Parathyroid adenoma (tissue), 2 donors: ENCODE data around the gene DEDD.

Source experiments
- H2AFZ ChIP-seq: fragments of 300-600 bp; sonication (generic); one replicate; pipeline ENCODE4 v1.7.0; 2017; ENCODE audit warnings: antibody characterized with exemption, mild to moderate bottlenecking
- H3K27ac ChIP-seq: fragments of 300-600 bp; sonication (generic); one replicate; pipeline ENCODE4 v1.7.0; 2017
- H3K27me3 ChIP-seq: fragments of 300-600 bp; sonication (generic); one replicate; pipeline ENCODE4 v1.7.0; 2017; ENCODE audit warnings: low read length; ENCODE audit not compliant: control insufficient read depth, insufficient read depth
- H3K36me3 ChIP-seq: fragments of 300-600 bp; sonication (generic); one replicate; pipeline ENCODE4 v1.7.0; 2017; ENCODE audit warnings: low read length; ENCODE audit not compliant: control insufficient read depth, insufficient read depth
- H3K4me1 ChIP-seq: fragments of 300-600 bp; sonication (generic); one replicate; pipeline ENCODE4 v1.7.0; 2017; ENCODE audit warnings: control low read depth
- H3K4me2 ChIP-seq: fragments of 300-600 bp; sonication (generic); one replicate; pipeline ENCODE4 v1.7.0; 2017; ENCODE audit warnings: low read length
- H3K4me3 ChIP-seq: fragments of 300-600 bp; sonication (generic); one replicate; pipeline ENCODE4 v1.7.0; 2017; ENCODE audit warnings: low read depth, low read length
- H3K79me2 ChIP-seq: fragments of 300-600 bp; sonication (generic); one replicate; pipeline ENCODE4 v1.7.0; 2017; ENCODE audit warnings: control low read depth
- H3K9ac ChIP-seq: fragments of 300-600 bp; sonication (generic); one replicate; pipeline ENCODE4 v1.7.0; 2017; ENCODE audit warnings: mild to moderate bottlenecking
- H3K9me3 ChIP-seq: fragments of 300-600 bp; sonication (generic); one replicate; pipeline ENCODE4 v1.7.0; 2017; ENCODE audit warnings: low read length; ENCODE audit not compliant: control insufficient read depth
- CTCF ChIP-seq: fragments of 300-600 bp; sonication (generic); IDR thresholded peaks from one replicate; pipeline ENCODE4 v1.7.0; 2017; ENCODE audit warnings: antibody characterized with exemption, mild to moderate bottlenecking
- donor health status: primary hyperparathyroidism.

Gene DEDD

GRCh38 chr1:161127649-161128048 lies 4.8 kb downstream of the DEDD start:
- TF ChIP-seq CTCF: no peak
- Histone ChIP-seq H3K36me3 (no peaks in the 10 kb centered on the region), H3K27ac (no peak overlapping the region)

GRCh38 chr1:161122967-161123366 lies 9.5 kb downstream of the DEDD start:
- no peaks in the 10 kb centered on the region for H3K36me3 ChIP-seq

More at GRCh38 chr1:161127649-161128048, 4.8 kb downstream of the DEDD start:
- Histone ChIP-seq H2AFZ (no peak overlapping the region), H3K4me3 (no peak overlapping the region), H3K9me3 (no peaks in the 10 kb centered on the region), H3K27me3 (no peaks in the 10 kb centered on the region), H3K4me1 (peaks cover 4% of the 10 kb centered on the region), H3K9ac (no peak overlapping the region), H3K79me2 (no peaks in the 10 kb centered on the region), H3K4me2 (no peak overlapping the region)

GRCh38 chr1:161121834-161122233 lies 10.6 kb downstream of the DEDD start:
- Histone ChIP-seq H3K79me2 (peaks cover 14% of the 10 kb centered on the region), H3K27me3 (no peaks in the 10 kb centered on the region), H3K27ac (no peak overlapping the region), H3K36me3 (no peaks in the 10 kb centered on the region), H3K9ac (no peak overlapping the region), H3K9me3 (no peaks in the 10 kb centered on the region), H2AFZ (no peak overlapping the region), H3K4me2 (no peak overlapping the region), H3K4me3 (no peak overlapping the region), H3K4me1 (peaks cover 13% of the 10 kb centered on the region)
- TF ChIP-seq CTCF: no peak

More at GRCh38 chr1:161122967-161123366, 9.5 kb downstream of the DEDD start:
- Histone ChIP-seq H3K27me3 (no peaks in the 10 kb centered on the region), H3K4me3 (no peak overlapping the region), H3K4me1 (peaks cover 13% of the 10 kb centered on the region), H3K9me3 (no peaks in the 10 kb centered on the region), H3K4me2 (no peak overlapping the region), H3K27ac (no peak overlapping the region), H3K79me2 (peaks cover 3% of the 10 kb centered on the region), H3K9ac (no peak overlapping the region), H2AFZ (no peak overlapping the region)
- TF ChIP-seq CTCF: no peak

- Histone ChIP-seq H3K27me3 (no peaks in the 10 kb centered on the region), H3K79me2 (peaks cover 19% of the 10 kb centered on the region), H2AFZ (no peak overlapping the region), H3K4me3 (no peak overlapping the region), H3K27ac (no peak overlapping the region), H3K36me3 (no peaks in the 10 kb centered on the region), H3K4me2 (no peak overlapping the region), H3K4me1 (peaks cover 13% of the 10 kb centered on the region), H3K9ac (no peak overlapping the region), H3K9me3 (no peaks in the 10 kb centered on the region)
- no peak for TF ChIP-seq CTCF
Observed at GRCh38 chr1:161121042-161121650, 11.3 kb downstream of the DEDD start.
